Tibial nerve (tissue), 4 donors: Measurements from ENCODE around the gene PRKAG3.

Experiments used
- EP300 ChIP-seq, 2 donors: sonication (generic); formaldehyde crosslinking; IDR thresholded peaks; one replicate each; pipeline ENCODE4 v1.6.1; 2017; ENCODE audit warnings: antibody characterized with exemption in 2 of 2, mild to moderate bottlenecking in 1 of 2
- POLR2A ChIP-seq, 2 donors: fragments of 450-650 bp; IDR thresholded peaks; one replicate each; pipeline ENCODE4 v1.6.1; 2017; ENCODE audit warnings: antibody characterized with exemption in 2 of 2, mild to moderate bottlenecking in 2 of 2, moderate library complexity in 2 of 2
- TF ChIP-seq, protein P1 (sequence below), 5 experiments: fragments of 200-600 bp in 3 of 5; fragments of 450-650 bp in 2 of 5; sonication (generic) in 3 of 5; IDR thresholded peaks; one replicate each; pipeline ENCODE4 v1.5.1; 2016 to 2019; ENCODE audit warnings: antibody characterized with exemption in 5 of 5, mild to moderate bottlenecking in 3 of 5, moderate library complexity in 2 of 5

DNA sequence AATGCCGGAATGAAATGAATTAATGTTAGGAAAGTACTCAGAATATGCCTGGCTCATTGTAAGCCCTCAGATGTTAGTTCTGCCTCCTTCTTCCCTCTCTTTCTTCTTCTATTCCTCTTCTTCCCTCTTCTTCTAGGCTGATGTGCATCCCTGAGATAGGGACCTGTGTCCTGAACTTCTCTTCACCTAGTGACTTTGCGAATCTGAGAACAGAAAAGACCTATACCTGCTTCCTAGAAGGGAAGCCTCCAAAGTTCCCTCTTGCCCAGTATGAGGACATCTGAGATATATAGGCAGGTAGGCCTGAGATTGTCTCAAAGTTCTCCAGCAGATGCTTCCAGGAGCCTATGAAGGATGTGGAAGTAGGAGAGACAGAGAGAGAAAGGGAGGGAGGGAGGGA is 57.7 kb downstream of the PRKAG3 start:
- TF ChIP-seq, protein P1, sequence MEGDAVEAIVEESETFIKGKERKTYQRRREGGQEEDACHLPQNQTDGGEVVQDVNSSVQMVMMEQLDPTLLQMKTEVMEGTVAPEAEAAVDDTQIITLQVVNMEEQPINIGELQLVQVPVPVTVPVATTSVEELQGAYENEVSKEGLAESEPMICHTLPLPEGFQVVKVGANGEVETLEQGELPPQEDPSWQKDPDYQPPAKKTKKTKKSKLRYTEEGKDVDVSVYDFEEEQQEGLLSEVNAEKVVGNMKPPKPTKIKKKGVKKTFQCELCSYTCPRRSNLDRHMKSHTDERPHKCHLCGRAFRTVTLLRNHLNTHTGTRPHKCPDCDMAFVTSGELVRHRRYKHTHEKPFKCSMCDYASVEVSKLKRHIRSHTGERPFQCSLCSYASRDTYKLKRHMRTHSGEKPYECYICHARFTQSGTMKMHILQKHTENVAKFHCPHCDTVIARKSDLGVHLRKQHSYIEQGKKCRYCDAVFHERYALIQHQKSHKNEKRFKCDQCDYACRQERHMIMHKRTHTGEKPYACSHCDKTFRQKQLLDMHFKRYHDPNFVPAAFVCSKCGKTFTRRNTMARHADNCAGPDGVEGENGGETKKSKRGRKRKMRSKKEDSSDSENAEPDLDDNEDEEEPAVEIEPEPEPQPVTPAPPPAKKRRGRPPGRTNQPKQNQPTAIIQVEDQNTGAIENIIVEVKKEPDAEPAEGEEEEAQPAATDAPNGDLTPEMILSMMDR (IDR thresholded peaks at IDR 0.05): no peak
- TF ChIP-seq EP300 (IDR thresholded peaks at IDR 0.05) (no peak), POLR2A (IDR thresholded peaks at IDR 0.05) (no peak)
